IMR-90 (cell line): ENCODE data around the gene SKAP1.

ENCODE experiments used
- CTCF ChIP-seq: conservative IDR thresholded peaks from 2 replicates; pipeline ENCODE4 v1.5.1; 2012; ENCODE audit warnings: mild to moderate bottlenecking, low read depth, low read length, improper control_type of control experiment
- ELK1 ChIP-seq: fragments of 150-350 bp; IDR thresholded peaks from 2 replicates; pipeline ENCODE4 v1.6.1; 2016; ENCODE audit warnings: low read depth, mild to moderate bottlenecking, low read length, moderate library complexity, borderline replicate concordance
- USF2 ChIP-seq: fragments of 150-350 bp; IDR thresholded peaks from 2 replicates; pipeline ENCODE4 v1.6.1; 2017; ENCODE audit warnings: mild to moderate bottlenecking, antibody characterized with exemption, low read length, low read depth

- no peak for TF ChIP-seq USF2
- TF ChIP-seq CTCF = no peak
- no peak for TF ChIP-seq ELK1
Observed at GRCh38 chr17:48336986-48337385, 93.0 kb downstream of the SKAP1 start.
